GM21423 (cell line): ENCODE data around the gene N4BP2L2.
"Not testable (repeated sequence)": the region's sequence is repeated elsewhere in the genome, so short reads cannot be mapped to it uniquely, and the experiment has no call there.

Experiments used
- ATAC-seq: cut with Tn5 transposase; IDR thresholded peaks from one replicate; pipeline ENCODE4 v1.9.1; 2021; ENCODE audit warnings: mild to moderate bottlenecking, moderate library complexity; ENCODE audit not compliant: unreplicated experiment

N4BP2L2 gene

DNA sequence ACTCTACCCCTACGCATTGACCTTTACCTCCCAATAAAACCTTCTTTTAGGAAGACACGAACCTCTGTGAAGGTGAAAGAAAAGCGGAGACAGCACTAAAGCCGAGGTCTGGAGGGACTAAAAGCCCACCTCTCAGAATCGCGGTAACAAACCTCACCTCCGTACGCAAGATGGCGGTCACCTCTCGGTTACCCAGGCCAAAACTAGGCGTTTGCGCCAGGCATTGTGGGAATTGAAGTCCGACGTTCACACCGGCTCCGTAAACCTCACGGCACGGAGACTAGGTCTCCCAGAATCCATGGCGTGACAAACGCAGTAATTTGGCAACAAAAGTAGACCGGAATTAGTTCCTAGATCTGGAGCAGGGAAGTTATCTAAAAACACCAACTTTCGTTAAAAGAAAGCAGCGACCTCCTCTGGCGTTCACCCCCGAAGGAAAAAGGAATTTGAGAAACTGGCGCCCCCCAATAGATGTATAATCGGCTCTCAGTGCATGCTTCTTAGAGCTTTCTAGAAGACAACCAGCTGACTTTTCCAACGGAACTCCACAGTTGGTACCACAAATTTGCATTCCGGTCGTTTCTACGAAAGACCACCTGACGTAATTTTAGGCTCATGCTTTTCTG, at the start of gene N4BP2L2:
Gene N4BP2L2 (minus strand): TSS at position 175 of the 626 bp plus-strand sequence. CDS start 1,768 bp downstream, outside the sequence.
- ATAC-seq, result peak; percentile 97

DNA sequence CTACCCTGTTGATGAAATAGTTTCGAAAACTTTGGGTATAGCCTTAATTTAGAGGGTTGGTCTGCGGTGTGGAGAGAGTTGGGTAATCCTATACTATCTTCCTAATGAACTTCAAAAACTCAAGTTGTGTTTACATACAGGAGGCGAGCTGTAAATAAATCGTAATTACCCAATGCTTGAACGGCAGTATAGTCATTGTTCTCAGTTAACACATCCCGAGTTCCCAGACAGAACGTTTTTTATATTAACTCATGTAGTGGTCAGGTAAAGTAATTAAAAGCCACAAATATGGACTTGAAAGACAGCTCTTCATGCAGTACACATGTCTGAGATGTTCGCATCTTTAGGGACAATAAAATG, 49.2 kb upstream of the N4BP2L2 start:
- ATAC-seq, result no peak

DNA sequence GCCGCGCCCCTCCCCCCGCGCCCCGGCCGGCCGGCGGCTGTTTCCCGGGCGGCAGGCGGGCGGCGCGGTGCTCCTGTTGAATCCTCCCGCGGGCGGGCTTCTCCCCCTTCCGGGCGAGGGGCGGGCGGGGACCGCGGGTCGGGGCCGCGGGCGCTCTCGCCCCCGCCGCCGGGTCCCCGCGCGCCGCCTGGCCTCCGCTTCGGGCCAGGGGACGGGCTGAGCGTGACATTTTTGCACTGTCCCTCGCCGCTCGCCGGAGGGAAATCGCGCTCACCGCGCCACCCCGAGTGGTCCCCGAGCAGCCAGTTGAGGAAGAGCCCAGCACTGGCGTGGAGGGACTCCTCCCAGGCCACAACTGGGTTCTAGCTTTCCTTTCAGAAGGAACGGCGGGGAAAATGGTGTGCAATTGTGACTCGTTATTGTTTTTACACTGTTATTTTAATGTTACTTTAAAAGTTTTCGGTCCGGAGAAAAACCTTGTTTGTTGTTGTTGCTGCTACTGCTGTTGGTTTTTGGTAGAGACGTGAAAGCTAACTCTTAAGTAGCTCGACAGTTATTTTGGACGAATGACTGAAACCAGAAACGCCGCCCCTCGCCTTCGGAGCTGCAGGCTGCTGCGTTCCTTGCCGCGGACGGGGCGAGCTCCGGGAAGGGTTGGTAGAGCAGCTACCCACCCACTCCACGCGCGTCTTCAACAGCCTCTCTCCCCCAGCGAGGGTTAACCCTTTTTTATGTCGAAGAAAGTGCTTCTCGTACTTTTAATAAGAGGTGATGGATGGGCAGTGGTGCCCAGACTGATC, 48.6 kb upstream of the N4BP2L2 start:
- peak; percentile 33 for ATAC-seq

DNA sequence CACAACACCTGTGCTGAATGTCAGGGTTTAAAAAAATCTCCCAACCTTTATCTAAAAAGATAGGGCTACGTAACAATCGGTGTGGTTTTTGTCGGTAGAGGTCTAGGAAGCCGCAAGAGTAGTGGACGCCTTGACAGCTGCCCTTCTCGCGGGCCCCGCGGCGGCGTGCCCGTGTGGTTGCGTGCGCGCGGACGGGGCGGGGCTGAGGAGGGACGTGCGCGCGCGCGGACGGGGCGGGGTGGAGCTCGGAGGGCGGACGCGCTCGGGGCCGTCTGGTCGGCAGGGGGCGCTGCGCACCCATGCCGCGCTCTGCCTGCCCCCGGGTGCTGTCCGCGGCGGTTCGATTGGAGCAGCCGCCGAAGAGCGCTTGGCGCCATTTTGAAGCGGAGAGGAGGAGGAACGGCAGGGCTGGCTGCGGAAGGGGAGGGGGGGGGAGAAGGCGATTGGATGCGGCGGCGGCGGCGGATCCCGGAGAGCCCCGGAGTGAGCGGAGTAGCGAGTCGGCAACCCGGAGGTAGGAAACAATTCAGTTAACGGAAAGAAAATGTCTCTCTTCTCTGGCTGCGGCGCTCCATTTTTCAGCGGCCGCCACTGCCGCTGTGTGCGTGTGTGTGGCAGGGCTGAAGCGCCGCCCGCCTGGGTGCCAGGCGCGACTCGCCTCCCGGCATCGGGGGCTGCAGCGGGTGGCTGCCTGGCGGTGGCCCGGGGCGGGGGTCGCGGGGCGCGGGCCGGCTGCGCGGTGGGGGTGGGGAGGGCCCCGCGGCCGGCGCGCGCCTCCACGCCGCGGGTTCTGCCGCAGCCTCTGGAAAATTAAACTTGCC, 47.7 kb upstream of the N4BP2L2 start, which contains the start of gene PDS5B:
Gene PDS5B (plus strand): TSS at position 373 of the 821 bp plus-strand sequence. CDS start 62,321 bp downstream, outside the sequence.
- peak; percentile 85 for ATAC-seq

DNA sequence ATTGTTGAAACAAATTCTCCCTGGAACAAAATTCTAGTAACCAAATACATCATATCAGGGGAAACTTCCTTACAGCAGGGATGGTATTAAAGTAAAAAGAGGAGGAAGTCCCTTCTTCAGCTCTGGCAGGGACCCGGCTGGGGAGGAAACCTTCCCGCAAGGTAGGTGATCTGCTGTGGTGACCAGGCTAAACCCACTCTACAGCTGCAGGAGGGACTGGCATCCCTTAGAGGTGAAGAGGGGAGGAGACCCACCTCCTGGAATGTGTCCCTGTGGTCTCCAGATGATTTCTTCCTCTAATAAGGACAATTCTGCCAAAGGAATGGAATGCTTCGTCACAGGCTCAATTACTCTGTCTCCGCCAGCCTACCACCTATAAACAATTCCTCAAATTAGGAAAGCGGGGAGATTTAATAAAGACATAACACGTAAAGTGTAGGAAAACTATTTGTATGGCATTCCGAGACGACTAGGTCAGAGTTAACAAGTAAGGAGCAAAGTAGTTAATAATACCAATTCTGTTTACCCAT, 47.0 kb upstream of the N4BP2L2 start:
- no peak for ATAC-seq

DNA sequence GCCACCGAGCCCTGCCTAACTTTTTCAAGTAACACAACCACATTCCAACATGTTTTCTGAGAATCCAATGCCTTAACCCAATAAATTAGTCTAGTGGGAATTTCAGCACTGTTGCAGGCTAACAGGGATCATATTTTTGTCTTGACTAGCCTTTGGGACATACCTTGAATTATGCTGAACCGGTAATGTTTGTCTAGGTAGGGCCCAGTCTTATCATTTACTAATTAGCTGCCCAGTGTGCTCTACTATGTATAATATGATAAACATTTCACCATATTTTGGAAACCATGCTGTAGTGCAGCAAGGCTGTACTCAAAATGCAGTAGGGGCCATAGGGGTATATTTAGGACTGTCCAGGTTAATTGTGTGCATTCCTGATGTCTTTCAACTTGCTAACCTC, 44.4 kb upstream of the N4BP2L2 start:
- no peak for ATAC-seq

DNA sequence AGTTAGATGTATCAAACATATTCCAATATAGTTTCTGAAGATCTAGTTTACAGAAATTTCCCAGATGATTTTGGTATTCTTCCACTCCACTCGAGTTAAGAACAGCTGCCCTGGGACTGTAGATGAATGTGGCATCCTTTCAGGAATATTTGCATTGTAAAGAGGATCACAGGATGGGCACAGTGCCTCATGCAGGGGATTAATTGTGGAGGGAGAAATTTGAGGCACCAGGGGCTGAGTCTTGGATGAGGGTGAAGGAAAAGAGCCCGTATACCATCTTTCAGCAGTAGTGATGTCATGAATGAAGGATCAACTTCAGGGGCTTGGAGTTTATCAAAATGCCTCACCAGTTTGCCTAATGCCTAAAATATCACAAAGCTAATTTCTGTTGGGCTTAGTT, 43.7 kb upstream of the N4BP2L2 start:
- no peak for ATAC-seq

DNA sequence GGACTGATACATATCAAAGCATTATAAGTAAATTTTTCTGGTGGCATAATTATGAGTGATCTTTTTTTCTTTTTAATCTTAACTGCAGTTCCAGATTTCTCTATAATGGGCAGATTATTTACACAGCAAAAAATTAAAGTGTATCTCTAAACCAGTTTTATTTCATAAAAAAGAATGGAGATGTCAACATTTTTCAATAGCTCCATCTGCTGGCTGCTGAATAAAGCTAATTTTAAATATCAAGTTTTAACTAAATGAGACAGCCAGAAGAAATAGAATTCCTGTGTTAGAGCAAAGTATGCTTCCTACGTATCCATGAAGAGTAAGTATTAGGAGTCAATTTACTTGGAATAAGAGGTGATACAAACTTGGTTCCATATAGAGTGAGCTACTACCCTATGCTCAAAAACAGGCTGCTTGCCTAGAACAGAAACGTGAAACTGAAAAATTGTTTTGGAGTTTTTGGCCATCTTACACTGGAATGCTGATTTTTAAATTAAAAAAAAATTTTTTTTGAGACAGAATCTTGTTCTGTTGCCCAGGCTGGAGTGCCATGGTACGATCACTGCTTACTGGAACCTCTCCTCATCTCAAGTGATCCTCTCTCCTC, 42.7 kb upstream of the N4BP2L2 start:
- no peak for ATAC-seq

DNA sequence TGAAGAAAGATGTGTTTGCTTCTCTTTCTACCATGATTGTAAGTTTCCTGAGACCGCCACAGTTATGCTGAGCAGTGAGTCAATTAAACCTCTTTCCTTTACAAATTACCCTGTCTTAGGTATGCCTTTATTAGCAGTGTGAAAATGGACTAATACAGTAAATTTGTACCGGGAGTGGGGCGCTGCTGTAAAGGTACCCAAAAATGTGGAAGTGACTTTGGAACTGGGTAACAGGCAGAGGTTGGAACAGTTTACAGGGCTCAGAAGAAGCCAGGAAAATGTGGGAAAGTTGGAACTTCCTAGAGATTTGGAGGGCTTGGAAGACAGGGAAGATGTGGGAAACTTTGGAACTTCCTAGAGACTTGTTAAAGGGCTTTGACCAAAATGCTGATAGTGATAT, 38.4 kb upstream of the N4BP2L2 start:
- no peak for ATAC-seq

DNA sequence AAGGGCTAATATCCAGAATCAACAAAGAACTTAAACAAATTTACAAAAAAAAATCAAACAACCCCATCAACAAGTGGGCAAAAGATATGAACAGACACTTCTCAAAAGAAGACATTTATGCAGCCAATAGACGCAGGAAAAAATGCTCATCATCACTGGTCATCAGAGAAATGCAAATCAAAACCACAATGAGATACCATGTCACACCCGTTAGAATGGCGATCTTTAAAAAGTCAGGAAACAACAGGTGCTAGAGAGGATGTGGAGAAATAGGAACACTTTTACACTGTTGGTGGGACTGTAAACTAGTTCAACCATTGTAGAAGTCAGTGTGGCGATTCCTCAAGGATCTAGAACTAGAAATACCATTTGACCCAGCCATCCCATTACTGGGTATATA, 37.1 kb upstream of the N4BP2L2 start:
- ATAC-seq, result not testable (repeated sequence)

DNA sequence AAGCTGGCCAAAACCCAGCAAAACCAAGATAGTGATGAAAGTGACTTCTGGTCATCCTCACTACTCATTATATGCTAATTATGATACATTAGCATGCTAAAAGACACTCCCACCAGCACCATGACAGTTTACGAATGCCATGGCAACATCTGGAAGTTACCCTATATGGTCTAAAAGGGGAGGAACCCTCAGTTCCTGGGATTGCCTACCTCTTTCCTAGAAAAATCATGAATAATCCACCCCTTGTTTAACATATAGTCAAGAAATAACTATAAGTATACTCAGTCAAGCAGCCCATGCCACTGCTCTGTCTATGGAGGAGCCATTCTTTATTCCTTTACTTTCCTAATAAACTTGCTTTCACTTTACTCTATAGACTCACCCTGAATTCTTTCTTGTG, 22.2 kb upstream of the N4BP2L2 start:
- ATAC-seq, result not testable (repeated sequence)

DNA sequence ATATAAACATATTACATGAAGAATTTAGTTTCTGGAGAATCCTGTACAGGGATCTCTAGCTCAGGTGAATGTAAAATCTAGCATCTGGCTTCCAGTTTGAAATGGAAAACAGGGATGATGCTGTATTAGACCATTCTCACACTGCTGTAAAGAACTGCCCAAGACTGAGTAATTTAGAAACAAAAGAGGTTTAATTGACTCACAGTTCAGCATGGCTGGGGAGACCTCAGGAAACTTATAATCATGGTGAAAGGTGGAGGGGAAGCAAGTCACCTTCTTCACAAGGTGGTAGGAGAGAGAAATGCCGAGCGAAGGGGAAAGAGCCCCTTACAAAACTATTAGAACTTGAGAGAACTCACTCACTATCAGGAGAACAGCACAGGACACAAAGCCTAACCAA, 17.0 kb upstream of the N4BP2L2 start:
- no peak for ATAC-seq

DNA sequence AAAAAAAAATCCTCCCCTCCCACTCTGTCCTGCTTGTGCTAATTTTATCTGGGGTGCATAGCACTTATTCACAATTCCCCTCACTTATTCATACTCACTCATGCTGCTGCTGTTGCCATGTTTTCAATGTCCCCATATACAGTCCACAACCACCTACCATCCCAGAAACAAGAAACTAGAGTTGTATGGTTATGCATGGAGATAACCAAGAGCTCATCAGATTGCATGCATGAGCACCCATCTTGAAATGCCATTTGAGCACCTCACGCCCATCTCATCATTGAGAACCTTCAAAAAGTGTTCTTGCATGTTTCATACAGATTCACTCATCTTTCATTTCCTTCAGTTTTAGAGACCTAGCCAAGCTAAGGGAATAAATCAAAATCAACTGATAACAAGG, 15.1 kb upstream of the N4BP2L2 start:
- ATAC-seq, result no peak

DNA sequence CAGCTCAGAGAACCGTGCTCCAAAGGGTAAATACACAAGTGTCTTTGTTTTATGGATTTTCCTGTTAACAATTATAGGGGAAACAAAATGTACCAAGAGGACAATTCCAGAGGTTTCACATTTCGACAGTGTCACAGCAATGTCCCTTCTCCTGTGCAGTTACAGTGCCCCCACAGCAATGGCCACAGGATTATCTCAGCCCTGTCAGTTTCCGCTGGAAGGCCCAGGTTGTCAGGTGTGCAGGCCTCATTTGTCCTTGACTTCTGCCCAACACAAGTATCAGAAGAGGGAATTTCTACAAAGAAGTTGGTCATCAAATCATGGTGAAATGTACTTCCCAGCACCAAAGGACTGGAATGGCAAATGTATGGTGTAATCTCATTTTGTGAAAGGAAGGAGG, 11.2 kb upstream of the N4BP2L2 start:
- no peak for ATAC-seq

DNA sequence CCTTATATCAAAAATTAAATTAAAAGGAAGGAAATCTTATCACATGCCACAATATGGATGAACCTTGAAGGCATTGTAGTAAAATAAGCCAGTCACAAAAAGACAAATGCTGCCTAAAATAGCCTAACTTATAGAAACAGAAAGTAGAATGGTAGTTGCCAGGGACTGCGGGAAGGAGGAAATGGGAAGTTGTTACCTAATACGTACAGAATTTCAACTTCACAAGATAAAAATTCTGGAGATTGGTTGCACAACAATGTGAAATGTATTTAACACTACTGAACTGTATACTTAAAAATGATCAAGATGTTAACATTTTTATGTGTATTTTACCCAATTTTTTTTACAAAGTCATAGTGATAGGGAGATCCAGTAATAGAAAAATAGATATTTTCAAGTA, 10.2 kb upstream of the N4BP2L2 start:
- ATAC-seq, result no peak

DNA sequence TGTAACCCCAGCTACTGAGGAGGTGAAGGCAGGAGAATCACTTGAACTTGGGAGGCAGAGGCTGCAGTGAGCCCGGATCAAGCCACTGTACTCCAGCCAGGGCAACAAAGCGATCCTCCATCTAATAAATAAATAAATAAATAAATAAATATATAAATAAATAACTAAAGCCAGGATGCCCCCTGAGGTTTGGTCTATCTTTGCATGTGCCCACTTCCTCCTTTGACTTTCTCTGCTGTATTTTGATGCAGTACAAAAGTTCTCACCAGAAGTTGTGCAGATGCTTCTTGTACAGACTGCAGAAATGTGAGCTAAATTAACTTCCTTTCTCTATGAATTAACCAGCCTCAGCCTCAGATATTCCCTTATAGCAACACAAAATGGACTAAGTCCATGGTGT, 6.5 kb upstream of the N4BP2L2 start:
- no peak for ATAC-seq

DNA sequence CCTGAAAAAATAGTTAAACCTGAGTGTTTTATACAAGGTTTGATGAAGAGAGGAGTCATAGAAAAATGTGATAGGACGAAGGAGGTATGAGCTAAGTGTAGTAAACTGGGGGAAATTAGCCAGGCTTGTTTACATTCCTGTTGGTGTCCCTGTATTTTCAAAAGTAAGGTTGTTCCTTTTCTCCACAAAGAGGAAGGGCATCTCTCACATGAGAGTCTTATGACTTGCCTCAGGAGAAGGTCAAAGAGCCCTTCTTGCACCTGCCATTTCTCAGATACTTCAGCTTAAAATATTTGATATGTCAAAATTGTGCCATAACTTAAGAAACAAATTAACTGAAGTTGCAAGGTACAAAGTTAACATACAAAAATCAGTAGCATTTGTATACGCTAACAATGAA, 3.6 kb upstream of the N4BP2L2 start:
- no peak for ATAC-seq

DNA sequence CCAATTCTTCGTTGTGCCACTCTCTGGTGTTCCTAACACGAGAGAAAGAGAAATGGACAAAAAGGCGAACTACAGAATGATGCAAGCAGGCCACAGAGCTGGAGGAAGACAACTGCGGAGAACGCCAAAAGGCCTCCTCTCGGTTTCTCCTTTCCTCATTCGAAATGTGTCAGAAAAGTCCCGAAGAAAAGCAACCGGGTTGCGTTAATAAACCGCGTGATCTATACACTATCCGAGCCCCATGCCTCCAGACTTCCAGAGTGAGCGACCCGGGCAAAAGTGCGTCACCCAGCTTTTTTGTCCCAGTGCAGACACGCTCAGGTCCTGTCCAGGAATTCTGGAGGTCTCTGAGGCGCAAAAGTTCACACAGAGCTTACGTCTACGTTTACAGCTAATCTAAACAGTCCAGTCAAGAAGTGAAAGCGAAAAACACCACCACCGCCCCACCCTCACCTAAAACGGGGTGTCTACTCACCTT, 413 bp downstream of the N4BP2L2 start:
- ATAC-seq, result peak; percentile 77

DNA sequence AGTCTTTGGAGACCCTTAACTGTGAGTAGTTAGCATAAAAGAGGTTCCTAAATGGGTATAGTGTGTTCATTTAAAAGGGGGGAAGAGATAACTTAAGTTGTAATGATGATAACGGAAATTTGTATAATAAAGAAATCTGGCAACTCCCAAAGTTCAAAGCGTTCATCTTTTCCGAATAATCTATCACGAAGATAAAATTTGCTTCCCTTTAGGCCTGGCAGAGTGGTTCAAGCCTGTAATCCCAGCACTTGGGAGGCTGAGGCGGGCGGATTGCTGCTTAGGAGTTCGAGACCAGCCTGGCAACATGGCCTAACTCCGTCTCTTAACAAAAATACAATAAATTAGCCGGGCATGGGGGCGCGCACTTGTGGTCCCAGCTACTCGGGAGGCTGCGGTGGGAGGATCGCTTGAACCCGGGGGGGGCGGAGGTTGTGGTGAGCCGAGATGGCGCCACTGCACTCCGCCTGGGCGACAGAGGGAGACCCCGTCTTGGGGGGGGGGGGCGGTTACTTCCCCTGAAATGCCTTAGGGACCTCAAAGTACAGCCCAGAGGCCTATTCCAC, 934 bp downstream of the N4BP2L2 start:
- ATAC-seq, result no peak

DNA sequence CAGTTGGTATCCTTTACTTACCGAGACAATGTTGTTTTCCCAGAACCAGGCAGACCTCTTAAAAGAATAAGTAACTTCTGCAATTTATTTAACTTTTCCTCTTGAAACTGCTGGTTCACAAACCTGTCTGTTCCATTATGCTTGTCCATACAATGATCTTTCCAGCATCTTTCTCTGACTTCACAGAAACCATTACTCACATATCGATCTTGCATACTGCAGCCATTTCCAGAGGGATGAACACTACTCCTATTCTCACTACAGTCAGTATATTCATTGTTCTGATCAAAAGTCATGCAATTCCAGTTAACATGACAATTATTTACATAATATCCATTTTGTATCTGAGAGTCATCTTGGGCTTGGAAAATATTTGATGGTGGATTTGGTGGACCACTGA, 2.8 kb downstream of the N4BP2L2 start:
- no peak for ATAC-seq
